ENCODE data around the gene TLR5.

DNA sequence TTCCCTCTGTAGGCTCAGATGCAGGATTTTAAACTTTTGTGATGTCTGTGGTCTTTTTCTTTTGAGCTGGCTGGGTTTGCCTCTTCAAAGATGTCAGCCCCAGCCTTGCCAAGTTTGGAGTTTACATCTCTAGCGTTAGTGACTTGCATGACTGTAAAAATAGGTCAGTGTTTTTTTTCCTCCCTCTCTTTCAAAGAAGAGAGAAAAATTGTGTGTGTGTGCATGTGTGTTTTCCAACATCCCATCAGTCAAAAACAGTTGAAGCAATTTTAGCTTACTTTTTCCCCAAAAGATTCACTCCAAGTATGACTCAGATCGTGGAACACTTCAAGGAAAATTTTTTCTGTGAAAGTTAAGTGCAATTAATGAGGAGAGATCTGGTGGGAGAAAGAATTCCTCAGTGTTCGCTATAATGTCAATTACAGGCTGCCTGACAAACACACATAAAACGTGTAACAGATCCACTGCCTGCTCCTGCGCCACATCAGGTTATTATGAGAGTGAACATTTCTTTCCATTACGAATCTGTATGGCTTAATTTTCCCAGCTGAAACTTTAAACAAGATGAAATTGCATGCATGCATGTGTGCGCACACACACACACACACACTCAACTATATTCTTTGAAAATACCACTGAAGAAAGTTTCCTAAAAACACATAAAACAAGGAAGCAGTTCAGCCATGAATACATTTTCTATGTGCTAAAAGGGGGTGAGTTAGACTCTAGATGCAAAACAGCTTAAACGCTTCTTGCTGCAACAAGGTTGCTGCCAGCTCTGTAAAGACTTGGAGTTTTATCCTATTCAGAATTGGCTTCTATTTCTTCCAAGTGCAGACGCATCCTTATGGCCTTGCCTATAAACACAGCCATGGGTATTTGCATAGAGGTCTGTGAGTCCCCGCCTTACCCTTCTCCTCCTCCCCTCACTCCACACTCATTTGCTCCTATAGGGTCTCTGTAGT lies 55.5 kb downstream of the TLR5 start:
- TF ChIP-seq EZH2 (IDR thresholded peaks at IDR 0.05; ENCODE audit: borderline replicate concordance, insufficient read depth, low read length, poor library complexity, severe bottlenecking), result no peak
- TF ChIP-seq, protein P1, sequence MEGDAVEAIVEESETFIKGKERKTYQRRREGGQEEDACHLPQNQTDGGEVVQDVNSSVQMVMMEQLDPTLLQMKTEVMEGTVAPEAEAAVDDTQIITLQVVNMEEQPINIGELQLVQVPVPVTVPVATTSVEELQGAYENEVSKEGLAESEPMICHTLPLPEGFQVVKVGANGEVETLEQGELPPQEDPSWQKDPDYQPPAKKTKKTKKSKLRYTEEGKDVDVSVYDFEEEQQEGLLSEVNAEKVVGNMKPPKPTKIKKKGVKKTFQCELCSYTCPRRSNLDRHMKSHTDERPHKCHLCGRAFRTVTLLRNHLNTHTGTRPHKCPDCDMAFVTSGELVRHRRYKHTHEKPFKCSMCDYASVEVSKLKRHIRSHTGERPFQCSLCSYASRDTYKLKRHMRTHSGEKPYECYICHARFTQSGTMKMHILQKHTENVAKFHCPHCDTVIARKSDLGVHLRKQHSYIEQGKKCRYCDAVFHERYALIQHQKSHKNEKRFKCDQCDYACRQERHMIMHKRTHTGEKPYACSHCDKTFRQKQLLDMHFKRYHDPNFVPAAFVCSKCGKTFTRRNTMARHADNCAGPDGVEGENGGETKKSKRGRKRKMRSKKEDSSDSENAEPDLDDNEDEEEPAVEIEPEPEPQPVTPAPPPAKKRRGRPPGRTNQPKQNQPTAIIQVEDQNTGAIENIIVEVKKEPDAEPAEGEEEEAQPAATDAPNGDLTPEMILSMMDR (IDR thresholded peaks at IDR 0.05; ENCODE audit: poor library complexity, severe bottlenecking), result no peak
- no peak for TF ChIP-seq RAD21 (conservative IDR thresholded peaks at IDR 0.05)
- no peak for TF ChIP-seq POLR2AphosphoS5 (IDR thresholded peaks at IDR 0.05)
- TF ChIP-seq, protein P2, sequence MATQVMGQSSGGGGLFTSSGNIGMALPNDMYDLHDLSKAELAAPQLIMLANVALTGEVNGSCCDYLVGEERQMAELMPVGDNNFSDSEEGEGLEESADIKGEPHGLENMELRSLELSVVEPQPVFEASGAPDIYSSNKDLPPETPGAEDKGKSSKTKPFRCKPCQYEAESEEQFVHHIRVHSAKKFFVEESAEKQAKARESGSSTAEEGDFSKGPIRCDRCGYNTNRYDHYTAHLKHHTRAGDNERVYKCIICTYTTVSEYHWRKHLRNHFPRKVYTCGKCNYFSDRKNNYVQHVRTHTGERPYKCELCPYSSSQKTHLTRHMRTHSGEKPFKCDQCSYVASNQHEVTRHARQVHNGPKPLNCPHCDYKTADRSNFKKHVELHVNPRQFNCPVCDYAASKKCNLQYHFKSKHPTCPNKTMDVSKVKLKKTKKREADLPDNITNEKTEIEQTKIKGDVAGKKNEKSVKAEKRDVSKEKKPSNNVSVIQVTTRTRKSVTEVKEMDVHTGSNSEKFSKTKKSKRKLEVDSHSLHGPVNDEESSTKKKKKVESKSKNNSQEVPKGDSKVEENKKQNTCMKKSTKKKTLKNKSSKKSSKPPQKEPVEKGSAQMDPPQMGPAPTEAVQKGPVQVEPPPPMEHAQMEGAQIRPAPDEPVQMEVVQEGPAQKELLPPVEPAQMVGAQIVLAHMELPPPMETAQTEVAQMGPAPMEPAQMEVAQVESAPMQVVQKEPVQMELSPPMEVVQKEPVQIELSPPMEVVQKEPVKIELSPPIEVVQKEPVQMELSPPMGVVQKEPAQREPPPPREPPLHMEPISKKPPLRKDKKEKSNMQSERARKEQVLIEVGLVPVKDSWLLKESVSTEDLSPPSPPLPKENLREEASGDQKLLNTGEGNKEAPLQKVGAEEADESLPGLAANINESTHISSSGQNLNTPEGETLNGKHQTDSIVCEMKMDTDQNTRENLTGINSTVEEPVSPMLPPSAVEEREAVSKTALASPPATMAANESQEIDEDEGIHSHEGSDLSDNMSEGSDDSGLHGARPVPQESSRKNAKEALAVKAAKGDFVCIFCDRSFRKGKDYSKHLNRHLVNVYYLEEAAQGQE (IDR thresholded peaks at IDR 0.05; ENCODE audit: borderline replicate concordance), result no peak
- no peak for TF ChIP-seq MXI1 (conservative IDR thresholded peaks at IDR 0.05; ENCODE audit: poor library complexity, severe bottlenecking)
- no peak for TF ChIP-seq TAF1 (IDR thresholded peaks at IDR 0.05; ENCODE audit: low read depth)
- TF ChIP-seq SMC3 (conservative IDR thresholded peaks at IDR 0.05; ENCODE audit: poor library complexity), result no peak
